Non-pigmented ciliary epithelial cell (primary cell): ENCODE results near the gene IGFALS.

Source experiments
- DNase-seq: peaks from one replicate; pipeline ENCODE4 v3.0.0-alpha.2; 2010; ENCODE audit warnings: low read depth

The IGFALS gene

GRCh38 chr16:1775846-1776671 lies 17.4 kb downstream of the IGFALS start:
- no peak for DNase-seq

GRCh38 chr16:1775006-1775845 lies 18.3 kb downstream of the IGFALS start:
- DNase-seq: no peak

- no peak for DNase-seq
Measured at GRCh38 chr16:1774448-1774780, 19.1 kb downstream of the IGFALS start.

GRCh38 chr16:1773703-1774447 lies 19.6 kb downstream of the IGFALS start:
- no peak for DNase-seq

- DNase-seq: no peak
Measured at GRCh38 chr16:1772908-1773702, 20.4 kb downstream of the IGFALS start, which contains the start of gene MRPS34. Gene MRPS34, minus strand, starts transcription at chr16:1773134. Its CDS starts 15 bp downstream, at chr16:1773119.

GRCh38 chr16:1772362-1772907 lies 21.1 kb downstream of the IGFALS start, which contains the start of gene EME2:
Gene EME2, plus strand, starts transcription at chr16:1772810. Its CDS starts 418 bp downstream, at chr16:1773228.
- no peak for DNase-seq

GRCh38 chr16:1771864-1772361 lies 21.6 kb downstream of the IGFALS start:
- no peak for DNase-seq

GRCh38 chr16:1771188-1771863 lies 22.2 kb downstream of the IGFALS start, which contains the start of gene NME3:
Gene NME3, minus strand, starts transcription at chr16:1771543. Its CDS starts 9 bp downstream, at chr16:1771534.
- no peak for DNase-seq

- no peak for DNase-seq
Measured at GRCh38 chr16:1770328-1771187, 22.9 kb downstream of the IGFALS start.

GRCh38 chr16:1769402-1770300 lies 23.9 kb downstream of the IGFALS start:
- DNase-seq: no peak

GRCh38 chr16:1768767-1769401 lies 24.6 kb downstream of the IGFALS start:
- DNase-seq: no peak

- DNase-seq: no peak
Measured at GRCh38 chr16:1768061-1768766, 25.3 kb downstream of the IGFALS start.

GRCh38 chr16:1767116-1767994 lies 26.1 kb downstream of the IGFALS start:
- DNase-seq: no peak

GRCh38 chr16:1766701-1767100 lies 26.8 kb downstream of the IGFALS start:
- no peak for DNase-seq

- DNase-seq: no peak
Measured at GRCh38 chr16:1766231-1766630, 27.3 kb downstream of the IGFALS start.

GRCh38 chr16:1765826-1766225 lies 27.7 kb downstream of the IGFALS start:
- no peak for DNase-seq
